Osteocyte (in vitro differentiated cells): ENCODE measurements around the gene ITGA11. TPM values are rescaled to one million over a fixed set of nuclear protein-coding genes. Genes with fewer than 3 reads are reported as not detected.

Source experiments
- DNase-seq: peaks from one replicate; pipeline ENCODE4 v3.0.0; 2021; ENCODE audit warnings: mixed read lengths; ENCODE audit not compliant: unreplicated experiment; ENCODE audit errors: extremely low spot score
- H3K27ac Mint-ChIP-seq: one replicate; pipeline ENCODE4 v1.8.0; 2021; ENCODE audit warnings: mild to moderate bottlenecking, mixed read lengths; ENCODE audit not compliant: unreplicated experiment
- H3K27me3 Mint-ChIP-seq: one replicate; pipeline ENCODE4 v1.8.0; 2021; ENCODE audit warnings: mixed read lengths; ENCODE audit not compliant: unreplicated experiment
- H3K36me3 Mint-ChIP-seq: one replicate; pipeline ENCODE4 v1.8.0; 2021; ENCODE audit warnings: mixed read lengths; ENCODE audit not compliant: unreplicated experiment
- H3K4me1 Mint-ChIP-seq: one replicate; pipeline ENCODE4 v1.8.0; 2021; ENCODE audit warnings: mixed read lengths; ENCODE audit not compliant: unreplicated experiment
- H3K4me3 Mint-ChIP-seq: one replicate; pipeline ENCODE4 v1.8.0; 2021; ENCODE audit warnings: mild to moderate bottlenecking, moderate library complexity, mixed read lengths; ENCODE audit not compliant: unreplicated experiment
- H3K9me3 Mint-ChIP-seq: one replicate; pipeline ENCODE4 v1.8.0; 2021; ENCODE audit warnings: mixed read lengths; ENCODE audit not compliant: unreplicated experiment
- CTCF ChIP-seq: fragments of 200-600 bp; sonication (generic); IDR thresholded peaks from 2 replicates; pipeline ENCODE4 v1.5.0; 2021; ENCODE audit warnings: antibody characterized with exemption, mild to moderate bottlenecking, moderate library complexity
- total RNA-seq: library from RNA; stranded (reverse); gene quantifications from 2 replicates; pipeline ENCODE4 v1.2.1, GENCODE V29; 2021

ITGA11 gene
- total RNA-seq, 1 donor from 2014 or later = 1,149 TPM

- peaks cover 80% of the 10 kb centered on the region for H3K36me3 Mint-ChIP-seq
Observed at GRCh38 chr15:68328443-68328842, 103.5 kb downstream of the ITGA11 start.

GRCh38 chr15:68326711-68327354, 105.1 kb downstream of the ITGA11 start:
- peaks cover 80% of the 10 kb centered on the region for H3K36me3 Mint-ChIP-seq
- H3K4me1 Mint-ChIP-seq = peaks cover 67% of the 10 kb centered on the region
- DNase-seq = no peak
- H3K27me3 Mint-ChIP-seq = no peaks in the 10 kb centered on the region
- no peak for TF ChIP-seq CTCF
- H3K9me3 Mint-ChIP-seq = no peaks in the 10 kb centered on the region
- H3K4me3 Mint-ChIP-seq = no peak overlapping the region
- peak overlapping the region; percentile 97 for H3K27ac Mint-ChIP-seq

More at GRCh38 chr15:68328443-68328842, 103.5 kb downstream of the ITGA11 start:
- H3K27ac Mint-ChIP-seq = peak overlapping the region; percentile 97
- no peaks in the 10 kb centered on the region for H3K9me3 Mint-ChIP-seq
- no peak for TF ChIP-seq CTCF
- H3K4me3 Mint-ChIP-seq = no peak overlapping the region
- H3K4me1 Mint-ChIP-seq = peaks cover 69% of the 10 kb centered on the region
- no peak for DNase-seq
- H3K27me3 Mint-ChIP-seq = no peaks in the 10 kb centered on the region

- no peak for DNase-seq
- H3K36me3 Mint-ChIP-seq = peaks cover 78% of the 10 kb centered on the region
- no peak overlapping the region for H3K4me3 Mint-ChIP-seq
Observed at GRCh38 chr15:68325726-68326125, 106.2 kb downstream of the ITGA11 start.

GRCh38 chr15:68322796-68323195, 109.2 kb downstream of the ITGA11 start:
- Mint-ChIP-seq H3K27me3 (no peaks in the 10 kb centered on the region), H3K36me3 (peaks cover 66% of the 10 kb centered on the region), H3K9me3 (no peaks in the 10 kb centered on the region), H3K4me3 (no peak overlapping the region), H3K4me1 (peaks cover 33% of the 10 kb centered on the region), H3K27ac (peak overlapping the region; percentile 87)
- no peak for DNase-seq
- no peak for TF ChIP-seq CTCF

More at GRCh38 chr15:68325726-68326125, 106.2 kb downstream of the ITGA11 start:
- H3K27ac Mint-ChIP-seq = peak overlapping the region; percentile 97
- H3K9me3 Mint-ChIP-seq = no peaks in the 10 kb centered on the region
- peaks cover 59% of the 10 kb centered on the region for H3K4me1 Mint-ChIP-seq
- no peaks in the 10 kb centered on the region for H3K27me3 Mint-ChIP-seq
- no peak for TF ChIP-seq CTCF

GRCh38 chr15:68321229-68321628, 110.7 kb downstream of the ITGA11 start:
- no peak overlapping the region for H3K4me3 Mint-ChIP-seq
- peaks cover 60% of the 10 kb centered on the region for H3K36me3 Mint-ChIP-seq
- no peak for DNase-seq
- peak overlapping the region; percentile 87 for H3K27ac Mint-ChIP-seq
- TF ChIP-seq CTCF = no peak
- no peaks in the 10 kb centered on the region for H3K9me3 Mint-ChIP-seq
- H3K27me3 Mint-ChIP-seq = no peaks in the 10 kb centered on the region
- H3K4me1 Mint-ChIP-seq = peaks cover 32% of the 10 kb centered on the region
